Measurements from ENCODE around the gene HOXD9.

The HOXD9 gene

DNA sequence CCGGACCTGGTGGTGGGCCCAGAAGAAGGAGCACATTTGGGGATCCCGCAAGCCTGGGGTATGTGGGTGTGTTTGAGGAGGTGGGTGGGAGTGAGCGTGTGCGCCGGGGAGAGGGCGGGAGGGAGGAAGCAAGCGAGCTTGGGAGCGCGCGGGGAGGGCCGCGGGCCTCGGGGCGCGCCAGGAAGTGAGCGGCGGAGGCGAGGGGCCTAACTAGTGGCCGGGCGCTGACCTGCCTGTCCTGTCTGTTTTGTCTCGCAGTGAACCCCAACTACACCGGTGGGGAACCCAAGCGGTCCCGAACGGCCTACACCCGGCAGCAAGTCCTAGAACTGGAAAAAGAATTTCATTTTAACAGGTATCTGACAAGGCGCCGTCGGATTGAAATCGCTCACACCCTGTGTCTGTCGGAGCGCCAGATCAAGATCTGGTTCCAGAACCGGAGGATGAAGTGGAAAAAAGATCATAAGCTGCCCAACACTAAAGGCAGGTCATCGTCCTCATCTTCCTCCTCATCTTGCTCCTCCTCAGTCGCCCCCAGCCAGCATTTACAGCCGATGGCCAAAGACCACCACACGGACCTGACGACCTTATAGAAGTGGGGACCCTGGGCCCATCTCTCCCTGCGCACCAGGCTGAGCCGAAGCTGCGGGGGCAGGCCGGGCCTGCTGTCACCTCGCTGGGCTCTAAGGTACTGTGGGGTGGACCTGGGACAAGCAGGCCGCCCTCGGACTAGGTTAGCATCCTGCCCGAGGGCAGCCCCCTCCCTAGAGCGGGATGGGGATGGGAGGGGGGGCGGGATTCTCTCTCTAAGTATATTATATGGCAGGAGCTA is 30.0 kb downstream of the HOXD9 start:
- TF ChIP-seq CTCF (conservative IDR thresholded peaks at IDR 0.05; ENCODE audit: low read length), result no peak
- no peak for TF ChIP-seq EZH2phosphoT487 (IDR thresholded peaks at IDR 0.05; ENCODE audit: borderline replicate concordance)
- no peak overlapping the region for H3K4me2 ChIP-seq (ENCODE audit: low read depth, low read length, poor library complexity, severe bottlenecking)
- no peak overlapping the region for H2AFZ ChIP-seq (ENCODE audit: low read length)
- no peaks in the 10 kb centered on the region for H3K9me3 ChIP-seq (ENCODE audit: insufficient read depth, low read depth, low read length)
- no peaks in the 10 kb centered on the region for H3F3A ChIP-seq (ENCODE audit: low read depth)
- H3K4me3 ChIP-seq (ENCODE audit: low read length, poor library complexity, severe bottlenecking), result no peak overlapping the region
- no peaks in the 10 kb centered on the region for H3K4me1 ChIP-seq (ENCODE audit: insufficient read depth, low read length, poor library complexity, severe bottlenecking)
- H3K36me3 ChIP-seq (ENCODE audit: insufficient read depth, low read length), result no peaks in the 10 kb centered on the region
- H4K20me1 ChIP-seq (ENCODE audit: insufficient read depth, low read length, poor library complexity, severe bottlenecking), result no peaks in the 10 kb centered on the region
- no peaks in the 10 kb centered on the region for H3K27me3 ChIP-seq (ENCODE audit: insufficient read depth, low read length, poor library complexity, severe bottlenecking)
- H3K9ac ChIP-seq (ENCODE audit: low read depth, low read length, poor library complexity, severe bottlenecking), result no peak overlapping the region
- H3K9me2 ChIP-seq (replicated peaks; ENCODE audit: low read depth, low read length), result no peaks in the 10 kb centered on the region
- no peaks in the 10 kb centered on the region for H3K79me2 ChIP-seq (ENCODE audit: insufficient read depth, low read length)

DNA sequence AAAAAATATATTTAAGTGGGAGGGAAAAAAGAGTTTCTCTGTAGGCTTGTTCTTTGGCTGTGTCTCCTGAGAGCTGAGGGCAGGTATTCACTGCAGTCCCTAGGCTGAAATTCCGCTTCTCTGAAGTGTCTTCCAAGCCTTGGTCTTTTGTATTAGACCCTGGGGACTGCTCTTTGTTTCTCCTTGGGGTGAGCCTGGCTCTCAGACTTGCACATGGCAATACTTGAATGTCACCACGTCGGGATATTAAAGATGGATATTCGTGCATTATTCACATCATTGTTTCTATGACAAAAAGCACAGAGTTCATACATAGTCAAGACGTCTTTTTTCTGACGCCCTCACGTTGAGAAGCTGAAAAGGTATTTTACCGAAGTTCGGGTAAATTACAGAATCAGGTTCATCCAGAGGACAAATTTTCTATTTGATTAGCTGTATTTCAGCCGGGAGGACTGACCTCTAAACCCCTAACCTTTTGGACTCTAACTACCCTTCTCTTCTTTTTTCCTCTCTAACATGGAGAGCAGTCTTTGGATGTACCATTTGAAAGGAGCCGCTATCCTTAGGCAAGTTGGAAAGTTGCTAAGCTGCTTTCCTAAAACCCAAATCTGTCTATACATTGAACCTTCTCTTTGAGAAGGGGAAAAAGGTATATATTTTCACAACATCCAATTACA is 32.2 kb downstream of the HOXD9 start:
- H3K9me3 ChIP-seq (ENCODE audit: insufficient read depth, low read depth, low read length), result no peaks in the 10 kb centered on the region
- H3K9ac ChIP-seq (ENCODE audit: low read depth, low read length, poor library complexity, severe bottlenecking), result no peak overlapping the region
- H3K9me2 ChIP-seq (replicated peaks; ENCODE audit: low read depth, low read length), result no peaks in the 10 kb centered on the region
- TF ChIP-seq EZH2phosphoT487 (IDR thresholded peaks at IDR 0.05; ENCODE audit: borderline replicate concordance), result no peak
- no peak for TF ChIP-seq CTCF (conservative IDR thresholded peaks at IDR 0.05; ENCODE audit: low read length)
- H3F3A ChIP-seq (ENCODE audit: low read depth), result no peaks in the 10 kb centered on the region
- no peaks in the 10 kb centered on the region for H4K20me1 ChIP-seq (ENCODE audit: insufficient read depth, low read length, poor library complexity, severe bottlenecking)
- no peak overlapping the region for H2AFZ ChIP-seq (ENCODE audit: low read length)
- H3K4me3 ChIP-seq (ENCODE audit: low read length, poor library complexity, severe bottlenecking), result no peak overlapping the region
- no peak overlapping the region for H3K4me2 ChIP-seq (ENCODE audit: low read depth, low read length, poor library complexity, severe bottlenecking)
- no peaks in the 10 kb centered on the region for H3K36me3 ChIP-seq (ENCODE audit: insufficient read depth, low read length)
- H3K79me2 ChIP-seq (ENCODE audit: insufficient read depth, low read length), result no peaks in the 10 kb centered on the region
- no peaks in the 10 kb centered on the region for H3K27me3 ChIP-seq (ENCODE audit: insufficient read depth, low read length, poor library complexity, severe bottlenecking)
- no peaks in the 10 kb centered on the region for H3K4me1 ChIP-seq (ENCODE audit: insufficient read depth, low read length, poor library complexity, severe bottlenecking)

GRCh38 chr2:176155356-176156044 is 33.0 kb downstream of the HOXD9 start:
- H3F3A ChIP-seq (ENCODE audit: low read depth), result no peaks in the 10 kb centered on the region
- H3K9ac ChIP-seq (ENCODE audit: low read depth, low read length, poor library complexity, severe bottlenecking), result no peak overlapping the region
- H3K36me3 ChIP-seq (ENCODE audit: insufficient read depth, low read length), result no peaks in the 10 kb centered on the region
- no peaks in the 10 kb centered on the region for H3K9me2 ChIP-seq (replicated peaks; ENCODE audit: low read depth, low read length)
- TF ChIP-seq EZH2phosphoT487 (IDR thresholded peaks at IDR 0.05; ENCODE audit: borderline replicate concordance), result no peak
- no peak for TF ChIP-seq CTCF (conservative IDR thresholded peaks at IDR 0.05; ENCODE audit: low read length)
- H4K20me1 ChIP-seq (ENCODE audit: insufficient read depth, low read length, poor library complexity, severe bottlenecking), result no peaks in the 10 kb centered on the region
- H3K79me2 ChIP-seq (ENCODE audit: insufficient read depth, low read length), result no peaks in the 10 kb centered on the region
- H2AFZ ChIP-seq (ENCODE audit: low read length), result no peak overlapping the region
- H3K4me1 ChIP-seq (ENCODE audit: insufficient read depth, low read length, poor library complexity, severe bottlenecking), result no peaks in the 10 kb centered on the region
- no peak overlapping the region for H3K4me3 ChIP-seq (ENCODE audit: low read length, poor library complexity, severe bottlenecking)
- H3K4me2 ChIP-seq (ENCODE audit: low read depth, low read length, poor library complexity, severe bottlenecking), result no peak overlapping the region
- H3K9me3 ChIP-seq (ENCODE audit: insufficient read depth, low read depth, low read length), result no peaks in the 10 kb centered on the region
- no peaks in the 10 kb centered on the region for H3K27me3 ChIP-seq (ENCODE audit: insufficient read depth, low read length, poor library complexity, severe bottlenecking)

All from Loucy (cell line).